Measurements from ENCODE around the gene ZNF511. TPM values are rescaled to one million over a fixed set of nuclear protein-coding genes. Genes with fewer than 3 reads are reported as not detected.

Gene ZNF511
- total and polyA plus RNA-seq, 9 of the 15 experiments (the other 6 are each of a cell fraction or from before 2014, with no cell fraction given), result 0.61 to 69.3 (median 40.1) TPM

GRCh38 chr10:133336577-133337369 is 28.1 kb downstream of the ZNF511 start, which contains the start of gene CALY (continued):
- TF ChIP-seq ETS2 (tag; IDR thresholded peaks at IDR 0.05; ENCODE audit: borderline replicate concordance, poor library complexity, severe bottlenecking) (no peak), SRSF7 (optimal IDR thresholded peaks at IDR 0.05; ENCODE audit: low read depth, low read length) (no peak), ZBTB1 (CRISPR knock-in tag; IDR thresholded peaks at IDR 0.05; ENCODE audit: borderline replicate concordance, low read depth) (peak; percentile 69; the same call in 1 of the 2 replicates)

- Histone ChIP-seq H3K4me3 (no peak overlapping the region), H4K20me1 (replicated peaks; ENCODE audit: control insufficient read depth, insufficient read depth, low read length) (no peaks in the 10 kb centered on the region), H3K27ac (ENCODE audit: extremely low read depth, low read depth, low read length) (no peak overlapping the region), H3K36me3 (ENCODE audit: control insufficient read depth, insufficient read depth, low read length) (no peaks in the 10 kb centered on the region), H3K9ac (ENCODE audit: insufficient read depth in 1 of 2, low read depth in 2 of 2, low read length in 2 of 2) (no peak overlapping the region), H3K79me2 (ENCODE audit: control insufficient read depth, insufficient read depth, low read length) (no peaks in the 10 kb centered on the region), H3K27me3 (ENCODE audit: control insufficient read depth in 2 of 2, insufficient read depth in 2 of 2, low read length in 2 of 2) (peaks cover 6% of the 10 kb centered on the region in 2 experiments; a peak in 3 of 5 replicates), H3K9me1 (ENCODE audit: control insufficient read depth, insufficient read depth, low read length) (no peaks in the 10 kb centered on the region), H3K4me2 (ENCODE audit: insufficient read depth, low read length) (no peak overlapping the region), H3K4me1 (replicated peaks in 1 of 2; ENCODE audit: control insufficient read depth in 2 of 2, insufficient read depth in 2 of 2, low read length in 2 of 2) (peaks cover 0 to 26% of the 10 kb centered on the region in 2 experiments; a peak in 2 of 5 replicates), H3K9me3 (replicated peaks; ENCODE audit: control insufficient read depth, insufficient read depth, low read depth, low read length) (no peaks in the 10 kb centered on the region), H2AFZ (ENCODE audit: low read depth, low read length) (no peak overlapping the region)
- ATAC-seq, result no peak
- TF ChIP-seq ZNF280A (IDR thresholded peaks at IDR 0.05; ENCODE audit: low read depth, partially characterized antibody) (peak; percentile 12), KAT8 (IDR thresholded peaks at IDR 0.05; ENCODE audit: low read depth) (no peak)
- 40% methylated on average over 1 of the region's 3 CpGs for WGBS (ENCODE audit: insufficient coverage, low coverage, missing lambda C conversion rate)
- ChIA-PET POLR2A (no interaction called here), CTCF (ENCODE audit: low intra/inter-chr PET ratio) (no interaction called here)
- peak; percentile 68 for FAIRE-seq
- DNase-seq (ENCODE audit: extremely low read depth in 1 of 4, low spot score in 3 of 4), result no peak
- no TSS peak for BruUV-seq (replicated peaks)
- in situ Hi-C loops (cut with MboI) (no loop called here), intact Hi-C loops (cut with micrococcal nuclease) (no loop called here)
Observed at GRCh38 chr10:133337370-133337725, 28.6 kb downstream of the ZNF511 start.

Measured in K562 (cell line).